Parathyroid adenoma (tissue), 2 donors: Measurements from ENCODE around the gene SEC24D.
A peak's percentile ranks its signal among the peaks of the same experiment; 100 is the strongest.

Source experiments
- H2AFZ ChIP-seq: fragments of 300-600 bp; sonication (generic); one replicate; pipeline ENCODE4 v1.7.0; 2017; ENCODE audit warnings: antibody characterized with exemption, mild to moderate bottlenecking
- H3K27ac ChIP-seq: fragments of 300-600 bp; sonication (generic); one replicate; pipeline ENCODE4 v1.7.0; 2017
- H3K27me3 ChIP-seq: fragments of 300-600 bp; sonication (generic); one replicate; pipeline ENCODE4 v1.7.0; 2017; ENCODE audit warnings: low read length; ENCODE audit not compliant: control insufficient read depth, insufficient read depth
- H3K36me3 ChIP-seq: fragments of 300-600 bp; sonication (generic); one replicate; pipeline ENCODE4 v1.7.0; 2017; ENCODE audit warnings: low read length; ENCODE audit not compliant: control insufficient read depth, insufficient read depth
- H3K4me1 ChIP-seq: fragments of 300-600 bp; sonication (generic); one replicate; pipeline ENCODE4 v1.7.0; 2017; ENCODE audit warnings: control low read depth
- H3K4me2 ChIP-seq: fragments of 300-600 bp; sonication (generic); one replicate; pipeline ENCODE4 v1.7.0; 2017; ENCODE audit warnings: low read length
- H3K4me3 ChIP-seq: fragments of 300-600 bp; sonication (generic); one replicate; pipeline ENCODE4 v1.7.0; 2017; ENCODE audit warnings: low read depth, low read length
- H3K79me2 ChIP-seq: fragments of 300-600 bp; sonication (generic); one replicate; pipeline ENCODE4 v1.7.0; 2017; ENCODE audit warnings: control low read depth
- H3K9ac ChIP-seq: fragments of 300-600 bp; sonication (generic); one replicate; pipeline ENCODE4 v1.7.0; 2017; ENCODE audit warnings: mild to moderate bottlenecking
- H3K9me3 ChIP-seq: fragments of 300-600 bp; sonication (generic); one replicate; pipeline ENCODE4 v1.7.0; 2017; ENCODE audit warnings: low read length; ENCODE audit not compliant: control insufficient read depth
- TF ChIP-seq, protein P1 (sequence below): fragments of 300-600 bp; sonication (generic); IDR thresholded peaks from one replicate; pipeline ENCODE4 v1.7.0; 2017; ENCODE audit warnings: antibody characterized with exemption, mild to moderate bottlenecking
- donor health status: primary hyperparathyroidism.

Gene SEC24D

GRCh38 chr4:118850488-118851173 is 14.7 kb upstream of the SEC24D start:
- Histone ChIP-seq H3K4me3 (no peak overlapping the region), H3K4me2 (peak overlapping the region; percentile 27), H3K36me3 (no peaks in the 10 kb centered on the region), H2AFZ (peak overlapping the region; percentile 66), H3K9me3 (no peaks in the 10 kb centered on the region), H3K27me3 (no peaks in the 10 kb centered on the region), H3K9ac (no peak overlapping the region), H3K79me2 (no peaks in the 10 kb centered on the region), H3K4me1 (no peaks in the 10 kb centered on the region), H3K27ac (no peak overlapping the region)
- TF ChIP-seq, protein P1, sequence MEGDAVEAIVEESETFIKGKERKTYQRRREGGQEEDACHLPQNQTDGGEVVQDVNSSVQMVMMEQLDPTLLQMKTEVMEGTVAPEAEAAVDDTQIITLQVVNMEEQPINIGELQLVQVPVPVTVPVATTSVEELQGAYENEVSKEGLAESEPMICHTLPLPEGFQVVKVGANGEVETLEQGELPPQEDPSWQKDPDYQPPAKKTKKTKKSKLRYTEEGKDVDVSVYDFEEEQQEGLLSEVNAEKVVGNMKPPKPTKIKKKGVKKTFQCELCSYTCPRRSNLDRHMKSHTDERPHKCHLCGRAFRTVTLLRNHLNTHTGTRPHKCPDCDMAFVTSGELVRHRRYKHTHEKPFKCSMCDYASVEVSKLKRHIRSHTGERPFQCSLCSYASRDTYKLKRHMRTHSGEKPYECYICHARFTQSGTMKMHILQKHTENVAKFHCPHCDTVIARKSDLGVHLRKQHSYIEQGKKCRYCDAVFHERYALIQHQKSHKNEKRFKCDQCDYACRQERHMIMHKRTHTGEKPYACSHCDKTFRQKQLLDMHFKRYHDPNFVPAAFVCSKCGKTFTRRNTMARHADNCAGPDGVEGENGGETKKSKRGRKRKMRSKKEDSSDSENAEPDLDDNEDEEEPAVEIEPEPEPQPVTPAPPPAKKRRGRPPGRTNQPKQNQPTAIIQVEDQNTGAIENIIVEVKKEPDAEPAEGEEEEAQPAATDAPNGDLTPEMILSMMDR, result no peak

GRCh38 chr4:118849867-118850487 is 14.1 kb upstream of the SEC24D start:
- no peak overlapping the region for H3K4me2 ChIP-seq
- no peaks in the 10 kb centered on the region for H3K4me1 ChIP-seq
- H3K36me3 ChIP-seq, result no peaks in the 10 kb centered on the region
- H3K9me3 ChIP-seq, result no peaks in the 10 kb centered on the region
- no peak overlapping the region for H3K9ac ChIP-seq
- H3K27ac ChIP-seq, result no peak overlapping the region
- TF ChIP-seq, protein P1, result no peak
- H2AFZ ChIP-seq, result peak overlapping the region; percentile 66
- H3K27me3 ChIP-seq, result no peaks in the 10 kb centered on the region
- no peak overlapping the region for H3K4me3 ChIP-seq
- no peaks in the 10 kb centered on the region for H3K79me2 ChIP-seq

DNA sequence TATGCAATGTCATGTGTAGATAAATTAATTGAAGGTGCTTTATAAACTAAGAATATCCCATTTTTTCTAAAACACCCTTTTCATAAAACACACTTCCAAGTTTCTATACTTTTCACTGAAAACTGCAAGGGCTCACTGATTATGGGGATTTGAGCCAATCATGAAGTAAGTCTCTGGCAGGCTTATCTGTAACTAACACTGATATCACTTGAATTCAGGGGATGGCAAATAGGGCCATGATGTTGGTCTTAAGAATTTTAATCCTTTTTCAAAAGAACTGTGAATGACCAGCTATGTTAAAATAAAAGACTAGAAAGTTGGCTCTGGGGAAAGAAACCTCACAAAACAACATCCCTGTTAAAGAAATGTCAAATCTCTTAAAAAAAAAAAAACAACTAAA is 13.0 kb upstream of the SEC24D start:
- Histone ChIP-seq H3K4me2 (no peak overlapping the region), H3K4me3 (no peak overlapping the region), H2AFZ (no peak overlapping the region), H3K4me1 (no peaks in the 10 kb centered on the region), H3K36me3 (no peaks in the 10 kb centered on the region), H3K9me3 (no peaks in the 10 kb centered on the region), H3K9ac (no peak overlapping the region), H3K27me3 (no peaks in the 10 kb centered on the region), H3K79me2 (no peaks in the 10 kb centered on the region), H3K27ac (no peak overlapping the region)
- TF ChIP-seq, protein P1, result no peak

DNA sequence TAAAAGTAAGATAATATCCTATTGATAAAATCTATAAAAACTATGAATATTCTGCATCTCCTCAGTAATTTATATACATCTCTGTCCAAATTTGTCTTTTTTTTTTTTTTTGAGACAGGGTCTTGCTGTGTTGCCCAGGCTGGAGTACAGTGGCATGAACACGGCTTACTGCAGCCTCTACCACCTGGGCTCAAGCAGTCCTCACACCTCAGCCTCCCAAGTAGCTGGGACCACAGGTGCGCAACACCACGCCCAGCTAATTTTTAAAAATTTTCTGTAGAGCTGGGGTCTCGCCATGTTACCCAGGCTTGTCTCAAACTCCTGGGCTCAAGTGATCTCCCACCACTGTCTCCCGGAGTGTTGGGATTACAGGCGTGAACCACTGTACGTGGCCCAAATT is 12.3 kb upstream of the SEC24D start:
- Histone ChIP-seq H3K4me1 (no peaks in the 10 kb centered on the region), H3K36me3 (no peaks in the 10 kb centered on the region), H3K27me3 (no peaks in the 10 kb centered on the region), H3K9me3 (no peaks in the 10 kb centered on the region), H3K27ac (no peak overlapping the region), H3K79me2 (no peaks in the 10 kb centered on the region), H2AFZ (no peak overlapping the region), H3K4me3 (no peak overlapping the region), H3K4me2 (no peak overlapping the region), H3K9ac (no peak overlapping the region)
- TF ChIP-seq, protein P1, result no peak

DNA sequence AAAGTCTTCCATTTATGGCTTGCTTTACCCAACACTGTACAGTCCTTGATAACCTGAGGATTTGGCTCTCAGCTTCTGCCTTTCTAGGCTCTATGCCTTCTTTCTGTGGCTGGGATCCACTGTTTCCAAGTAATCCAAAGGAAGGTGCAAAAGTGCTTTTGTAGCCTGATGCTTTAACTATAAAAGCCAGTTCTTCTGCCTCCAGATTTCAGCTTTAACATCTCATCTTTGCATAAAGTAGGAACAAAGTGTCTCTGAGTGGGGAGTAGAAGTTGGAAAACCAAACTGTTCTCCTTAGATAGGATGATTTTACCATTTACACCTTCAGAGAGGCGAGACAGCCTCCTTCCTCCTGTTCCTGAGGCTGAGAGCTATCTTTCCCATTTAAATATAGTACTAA is 11.1 kb upstream of the SEC24D start:
- H3K4me1 ChIP-seq, result no peaks in the 10 kb centered on the region
- H3K27ac ChIP-seq, result no peak overlapping the region
- no peak overlapping the region for H2AFZ ChIP-seq
- H3K4me3 ChIP-seq, result no peak overlapping the region
- no peaks in the 10 kb centered on the region for H3K79me2 ChIP-seq
- no peaks in the 10 kb centered on the region for H3K36me3 ChIP-seq
- TF ChIP-seq, protein P1, result no peak
- no peaks in the 10 kb centered on the region for H3K9me3 ChIP-seq
- H3K27me3 ChIP-seq, result no peaks in the 10 kb centered on the region
- no peak overlapping the region for H3K9ac ChIP-seq
- H3K4me2 ChIP-seq, result no peak overlapping the region
